WTC11 (cell line): ENCODE results near the gene ZNF512B. TPM values are rescaled to one million over a fixed set of nuclear protein-coding genes. Genes with fewer than 3 reads are reported as not detected.

ENCODE experiments used
- ATAC-seq: fragments of 200-7000 bp; cut with Tn5 transposase; 2 replicates; pipeline ENCODE4 v1.10.0; 2021; ENCODE audit warnings: mild to moderate bottlenecking, moderate library complexity
- CTCF ChIA-PET: fragments of 300-600 bp; sonication (Branson Sonifier 250); formaldehyde crosslinking; loops from one replicate; lab custom pipeline; 2021; ENCODE audit warnings: antibody characterized with exemption; lab: Charles Lee
- POLR2A ChIA-PET: fragments of 350-600 bp; sonication (Branson Sonifier 250); formaldehyde crosslinking; loops from one replicate; lab custom pipeline; 2021; ENCODE audit warnings: antibody characterized with exemption; lab: Charles Lee
- DNase-seq: peaks from one replicate; pipeline ENCODE4 v3.0.0; 2021; ENCODE audit warnings: low spot score
- H3K27ac Mint-ChIP-seq: 2 replicates; pipeline ENCODE4 v1.8.0; 2021; ENCODE audit warnings: mixed read lengths
- H3K27me3 Mint-ChIP-seq: 2 replicates; pipeline ENCODE4 v1.8.0; 2021; ENCODE audit warnings: low read depth, mild to moderate bottlenecking, moderate library complexity, mixed read lengths
- H3K36me3 Mint-ChIP-seq: 2 replicates; pipeline ENCODE4 v1.8.0; 2021; ENCODE audit warnings: mixed read lengths
- H3K4me1 Mint-ChIP-seq: 2 replicates; pipeline ENCODE4 v1.8.0; 2022; ENCODE audit warnings: mixed read lengths
- H3K4me3 Mint-ChIP-seq: 2 replicates; pipeline ENCODE4 v1.8.0; 2021; ENCODE audit warnings: mild to moderate bottlenecking, moderate library complexity, mixed read lengths
- H3K9me3 Mint-ChIP-seq: 2 replicates; pipeline ENCODE4 v1.8.0; 2021; ENCODE audit warnings: mixed read lengths
- CREM ChIP-seq: sonication (generic); formaldehyde crosslinking; IDR thresholded peaks from 2 replicates; pipeline ENCODE4 v1.8.1; 2022; ENCODE audit warnings: mild to moderate bottlenecking, missing genetic modification reagents, moderate library complexity
- EMX1 ChIP-seq: fragments of 250-450 bp; sonication (Bioruptor Pico); IDR thresholded peaks from 2 replicates; pipeline ENCODE4 v1.8.0; 2021; ENCODE audit warnings: mild to moderate bottlenecking
- ESRRA ChIP-seq: sonication (generic); formaldehyde crosslinking; IDR thresholded peaks from 2 replicates; pipeline ENCODE4 v1.8.1; 2022; ENCODE audit warnings: mild to moderate bottlenecking, missing genetic modification reagents, borderline replicate concordance
- MLX ChIP-seq: sonication (generic); formaldehyde crosslinking; IDR thresholded peaks from 2 replicates; pipeline ENCODE4 v1.8.1; 2023; ENCODE audit warnings: mild to moderate bottlenecking, missing genetic modification reagents, moderate library complexity
- NR1H2 ChIP-seq: sonication (generic); formaldehyde crosslinking; IDR thresholded peaks from 2 replicates; pipeline ENCODE4 v1.9.0; 2021; ENCODE audit warnings: mild to moderate bottlenecking, moderate library complexity, missing genetic modification reagents
- NR2C2 ChIP-seq: sonication (generic); formaldehyde crosslinking; IDR thresholded peaks from 2 replicates; pipeline ENCODE4 v1.8.0; 2022; ENCODE audit warnings: mild to moderate bottlenecking, missing genetic modification reagents
- RORB ChIP-seq: fragments of 250-450 bp; sonication (Bioruptor Pico); IDR thresholded peaks from 2 replicates; pipeline ENCODE4 v1.9.0; 2021; ENCODE audit warnings: mild to moderate bottlenecking
- SMAD4 ChIP-seq: sonication (generic); formaldehyde crosslinking; IDR thresholded peaks from 2 replicates; pipeline ENCODE4 v1.8.0; 2022; ENCODE audit warnings: mild to moderate bottlenecking, missing genetic modification reagents
- TP53 ChIP-seq: sonication (generic); formaldehyde crosslinking; IDR thresholded peaks from 2 replicates; pipeline ENCODE4 v1.8.1; 2023; ENCODE audit warnings: mild to moderate bottlenecking, missing genetic modification reagents
- USF1 ChIP-seq: sonication (generic); formaldehyde crosslinking; IDR thresholded peaks from 2 replicates; pipeline ENCODE4 v1.8.0; 2022; ENCODE audit warnings: mild to moderate bottlenecking, missing genetic modification reagents
- USF2 ChIP-seq: sonication (generic); formaldehyde crosslinking; IDR thresholded peaks from 2 replicates; pipeline ENCODE4 v1.8.1; 2023; ENCODE audit warnings: mild to moderate bottlenecking, missing genetic modification reagents, moderate library complexity
- ZNF281 ChIP-seq: sonication (generic); formaldehyde crosslinking; IDR thresholded peaks from 2 replicates; pipeline ENCODE4 v1.8.0; 2023; ENCODE audit warnings: mild to moderate bottlenecking, missing genetic modification reagents
- ZNF425 ChIP-seq: fragments of 250-450 bp; sonication (Bioruptor Pico); conservative IDR thresholded peaks from 2 replicates; pipeline ENCODE4 v1.9.0; 2021; ENCODE audit warnings: mild to moderate bottlenecking
- total RNA-seq: library from RNA; stranded (reverse); gene quantifications from 3 replicates; pipeline ENCODE4 v1.2.3, GENCODE V29; 2021
- TF ChIP-seq, protein P1 (sequence below): sonication (generic); formaldehyde crosslinking; IDR thresholded peaks from 2 replicates; pipeline ENCODE4 v1.8.0; 2022; ENCODE audit warnings: missing genetic modification reagents
- TF ChIP-seq, protein P2 (sequence below): sonication (generic); formaldehyde crosslinking; IDR thresholded peaks from 2 replicates; pipeline ENCODE4 v1.8.0; 2022; ENCODE audit warnings: mild to moderate bottlenecking, missing genetic modification reagents

ZNF512B gene
- total RNA-seq, 1 experiment from 2014 or later = 23.3 TPM

GRCh38 chr20:64000906-64001305, 31.2 kb upstream of the ZNF512B start:
- no peak for DNase-seq
- Mint-ChIP-seq H3K36me3 (peaks cover 67% of the 10 kb centered on the region), H3K27me3 (no peaks in the 10 kb centered on the region), H3K4me3 (no peak overlapping the region), H3K4me1 (no peaks in the 10 kb centered on the region), H3K27ac (no peak overlapping the region), H3K9me3 (no peaks in the 10 kb centered on the region)
- no peak for TF ChIP-seq ZNF281 (CRISPR knock-in tag)
- no peak for TF ChIP-seq CREM (CRISPR knock-in tag)
- TF ChIP-seq USF1 = no peak
- no peak for TF ChIP-seq ZNF425
- TF ChIP-seq, protein P1, sequence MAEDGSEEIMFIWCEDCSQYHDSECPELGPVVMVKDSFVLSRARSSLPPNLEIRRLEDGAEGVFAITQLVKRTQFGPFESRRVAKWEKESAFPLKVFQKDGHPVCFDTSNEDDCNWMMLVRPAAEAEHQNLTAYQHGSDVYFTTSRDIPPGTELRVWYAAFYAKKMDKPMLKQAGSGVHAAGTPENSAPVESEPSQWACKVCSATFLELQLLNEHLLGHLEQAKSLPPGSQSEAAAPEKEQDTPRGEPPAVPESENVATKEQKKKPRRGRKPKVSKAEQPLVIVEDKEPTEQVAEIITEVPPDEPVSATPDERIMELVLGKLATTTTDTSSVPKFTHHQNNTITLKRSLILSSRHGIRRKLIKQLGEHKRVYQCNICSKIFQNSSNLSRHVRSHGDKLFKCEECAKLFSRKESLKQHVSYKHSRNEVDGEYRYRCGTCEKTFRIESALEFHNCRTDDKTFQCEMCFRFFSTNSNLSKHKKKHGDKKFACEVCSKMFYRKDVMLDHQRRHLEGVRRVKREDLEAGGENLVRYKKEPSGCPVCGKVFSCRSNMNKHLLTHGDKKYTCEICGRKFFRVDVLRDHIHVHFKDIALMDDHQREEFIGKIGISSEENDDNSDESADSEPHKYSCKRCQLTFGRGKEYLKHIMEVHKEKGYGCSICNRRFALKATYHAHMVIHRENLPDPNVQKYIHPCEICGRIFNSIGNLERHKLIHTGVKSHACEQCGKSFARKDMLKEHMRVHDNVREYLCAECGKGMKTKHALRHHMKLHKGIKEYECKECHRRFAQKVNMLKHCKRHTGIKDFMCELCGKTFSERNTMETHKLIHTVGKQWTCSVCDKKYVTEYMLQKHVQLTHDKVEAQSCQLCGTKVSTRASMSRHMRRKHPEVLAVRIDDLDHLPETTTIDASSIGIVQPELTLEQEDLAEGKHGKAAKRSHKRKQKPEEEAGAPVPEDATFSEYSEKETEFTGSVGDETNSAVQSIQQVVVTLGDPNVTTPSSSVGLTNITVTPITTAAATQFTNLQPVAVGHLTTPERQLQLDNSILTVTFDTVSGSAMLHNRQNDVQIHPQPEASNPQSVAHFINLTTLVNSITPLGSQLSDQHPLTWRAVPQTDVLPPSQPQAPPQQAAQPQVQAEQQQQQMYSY (CRISPR knock-in tag) = no peak
- no peak for TF ChIP-seq USF2 (CRISPR knock-in tag)
- TF ChIP-seq SMAD4 = no peak
- TF ChIP-seq, protein P2, sequence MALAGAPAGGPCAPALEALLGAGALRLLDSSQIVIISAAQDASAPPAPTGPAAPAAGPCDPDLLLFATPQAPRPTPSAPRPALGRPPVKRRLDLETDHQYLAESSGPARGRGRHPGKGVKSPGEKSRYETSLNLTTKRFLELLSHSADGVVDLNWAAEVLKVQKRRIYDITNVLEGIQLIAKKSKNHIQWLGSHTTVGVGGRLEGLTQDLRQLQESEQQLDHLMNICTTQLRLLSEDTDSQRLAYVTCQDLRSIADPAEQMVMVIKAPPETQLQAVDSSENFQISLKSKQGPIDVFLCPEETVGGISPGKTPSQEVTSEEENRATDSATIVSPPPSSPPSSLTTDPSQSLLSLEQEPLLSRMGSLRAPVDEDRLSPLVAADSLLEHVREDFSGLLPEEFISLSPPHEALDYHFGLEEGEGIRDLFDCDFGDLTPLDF (CRISPR knock-in tag) = no peak
- no peak for TF ChIP-seq ESRRA (CRISPR knock-in tag)
- TF ChIP-seq MLX (CRISPR knock-in tag) = no peak
- TF ChIP-seq NR2C2 = no peak
- no peak for TF ChIP-seq TP53 (CRISPR knock-in tag)
- TF ChIP-seq NR1H2 (CRISPR knock-in tag) = no peak
- no peak for TF ChIP-seq RORB (CRISPR knock-in tag)
- TF ChIP-seq EMX1 (CRISPR knock-in tag) = no peak
- ChIA-PET CTCF (interaction anchor here (1.0 to 1.4 kb wide), 2 partner anchors 20 to 38 kb away, joined by 3 read pairs; no protein-coding TSS in a partner anchor), POLR2A (interaction anchor here (0.6 kb wide), 1 partner anchor 141 kb away, joined by 3 read pairs; no protein-coding TSS in a partner anchor)
- no peak for ATAC-seq
